HG03460 (cell line): ENCODE measurements around the gene COL6A3.
"Not testable (repeated sequence)": the region's sequence is repeated elsewhere in the genome, so short reads cannot be mapped to it uniquely, and the experiment has no call there.

Experiments used
- ATAC-seq: cut with Tn5 transposase; IDR thresholded peaks from one replicate; pipeline ENCODE4 v1.9.1; 2021; ENCODE audit not compliant: unreplicated experiment

Gene COL6A3

DNA sequence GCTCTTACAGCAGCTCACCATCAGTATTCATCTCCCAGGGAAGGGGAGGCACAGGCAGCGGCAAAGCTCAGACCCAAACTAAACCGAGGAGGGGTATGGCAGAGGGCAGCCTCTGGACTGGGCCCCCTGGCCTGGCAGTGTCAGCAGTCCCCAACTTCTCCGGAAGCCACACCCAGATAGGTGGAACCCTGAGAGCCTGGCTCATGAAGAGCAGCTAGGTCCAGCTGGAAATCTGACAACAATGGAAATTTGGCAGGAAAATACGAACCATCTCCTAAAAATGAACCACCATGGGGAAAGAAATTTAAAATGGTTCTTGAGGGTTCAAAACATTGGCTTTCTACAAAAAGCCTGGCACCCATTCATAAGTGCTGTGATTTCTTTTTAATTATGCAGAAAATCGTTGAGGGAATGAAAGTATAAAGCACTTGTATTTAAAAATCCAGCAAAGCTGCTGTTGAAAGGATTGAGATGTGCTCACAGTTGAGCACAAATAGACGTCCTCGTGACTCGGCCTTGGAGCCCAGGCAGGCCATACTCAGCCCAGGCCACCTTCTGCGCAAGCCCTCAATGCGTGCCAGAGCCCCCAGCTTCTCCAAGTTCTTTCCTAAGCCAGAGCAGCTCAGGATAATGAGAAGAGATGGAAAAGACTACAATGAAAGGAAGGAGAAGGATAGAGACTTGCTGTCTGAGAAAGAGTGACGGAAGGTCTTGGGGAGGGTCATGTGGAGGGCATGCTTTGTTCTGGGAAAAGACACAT lies 93.0 kb downstream of the COL6A3 start:
- ATAC-seq, result no peak

DNA sequence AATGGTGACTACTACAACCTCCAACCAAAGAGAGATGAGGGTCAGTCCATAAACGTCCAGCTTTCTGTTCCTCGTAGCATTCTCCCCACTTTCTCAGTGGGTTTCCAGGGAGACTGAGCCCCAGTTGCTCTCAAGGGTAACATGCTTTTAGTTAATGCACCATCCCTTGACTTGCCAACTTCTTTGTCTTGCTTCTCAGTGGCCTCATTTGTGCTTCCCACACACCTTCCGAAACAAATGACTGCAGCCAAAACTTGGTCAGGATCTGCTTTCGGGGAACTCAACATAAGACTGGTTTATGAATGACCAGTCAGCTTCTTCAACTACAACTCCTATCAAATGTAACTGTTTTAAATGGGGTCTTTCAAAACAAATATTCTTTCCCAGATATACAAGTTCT lies 94.1 kb downstream of the COL6A3 start:
- ATAC-seq, result no peak

- no peak for ATAC-seq
Measured at GRCh38 chr2:237319086-237319820, 94.7 kb downstream of the COL6A3 start.

DNA sequence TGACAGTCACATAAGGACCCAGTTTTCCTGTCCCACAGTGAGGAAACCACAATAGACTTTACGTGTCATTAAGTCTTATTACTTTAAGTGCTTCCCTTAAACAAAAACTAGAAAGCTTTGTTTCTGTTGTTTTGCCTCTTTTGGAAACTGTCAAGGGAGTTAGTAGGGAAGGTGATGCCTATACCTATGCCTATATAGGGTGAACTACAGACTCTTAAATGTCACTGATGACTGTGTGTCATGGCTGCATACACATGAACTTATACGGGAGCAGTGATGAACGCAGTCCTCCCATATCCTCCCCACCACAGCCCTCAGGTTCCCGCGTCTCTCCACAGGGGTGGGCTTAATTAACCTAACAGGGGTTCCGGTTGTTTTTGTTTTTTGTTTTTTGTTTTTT lies 97.6 kb downstream of the COL6A3 start:
- no peak for ATAC-seq

DNA sequence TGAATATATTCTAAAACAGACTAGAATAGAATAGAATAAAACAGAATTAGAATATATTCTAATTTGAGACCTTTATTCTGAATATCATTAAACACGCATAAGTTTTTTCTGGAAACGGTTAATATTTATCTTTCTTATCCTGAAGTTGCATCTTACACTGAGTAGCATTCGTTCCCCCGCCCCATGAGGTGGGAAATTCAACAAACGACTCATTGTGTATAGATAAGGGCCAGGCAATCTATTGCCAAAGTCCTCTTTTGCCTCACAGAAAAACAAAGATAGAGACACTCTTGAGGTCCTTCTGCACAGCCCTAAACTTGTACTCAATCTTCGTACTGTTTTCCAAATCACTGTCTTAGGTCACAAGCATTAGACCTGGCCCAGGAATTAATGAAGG lies 98.1 kb downstream of the COL6A3 start:
- ATAC-seq, result no peak

DNA sequence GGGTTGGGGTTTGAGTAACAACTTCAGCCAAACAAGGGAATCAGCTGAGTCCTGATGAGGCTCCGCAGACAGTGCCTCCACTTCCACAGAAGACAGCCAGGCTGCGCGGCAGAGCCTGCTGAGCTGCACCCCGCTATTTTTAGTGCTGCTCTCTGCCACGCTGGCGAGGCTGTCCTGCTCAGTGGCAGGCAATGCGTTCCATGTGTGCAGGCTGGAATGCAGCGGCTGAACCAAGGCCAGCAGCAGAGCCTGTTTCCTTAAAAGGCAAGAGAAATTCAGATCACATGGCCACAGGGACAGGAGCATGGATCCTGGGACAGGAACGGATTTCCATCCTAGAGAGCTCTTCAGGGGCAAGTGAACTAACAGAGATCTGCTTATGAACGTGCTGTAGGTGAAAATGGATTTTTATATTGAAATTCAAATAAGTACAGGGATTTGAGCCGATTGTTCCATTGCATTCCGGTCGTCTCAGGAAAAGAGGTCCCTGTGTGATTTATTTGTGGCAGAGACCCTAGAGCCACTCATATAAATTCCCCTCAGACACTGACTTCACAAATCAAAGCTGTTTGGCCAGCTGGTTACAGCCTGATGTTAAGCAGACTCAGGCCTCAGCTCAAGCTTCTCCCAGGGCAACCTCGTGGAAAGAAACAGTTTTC lies 98.7 kb downstream of the COL6A3 start:
- no peak for ATAC-seq

DNA sequence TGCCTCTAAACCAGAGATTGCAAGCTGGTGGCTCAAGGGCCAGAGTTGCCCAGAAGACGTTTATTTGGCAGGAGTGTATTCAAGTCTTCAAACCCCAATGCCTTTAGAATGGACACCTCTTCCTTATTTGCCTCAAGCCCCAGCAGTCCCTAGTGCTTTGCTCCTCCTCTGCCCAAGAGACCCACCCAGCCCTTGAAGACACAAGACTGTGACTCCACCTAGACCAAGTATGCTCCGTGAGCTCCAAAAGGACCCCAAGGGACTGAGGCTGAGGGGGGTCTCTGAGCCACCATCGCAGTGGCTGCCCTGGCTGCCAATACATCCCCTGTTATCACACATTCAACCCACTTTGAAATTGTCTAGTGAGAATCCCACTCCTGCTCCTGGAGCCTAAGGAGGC lies 99.3 kb downstream of the COL6A3 start:
- no peak for ATAC-seq

DNA sequence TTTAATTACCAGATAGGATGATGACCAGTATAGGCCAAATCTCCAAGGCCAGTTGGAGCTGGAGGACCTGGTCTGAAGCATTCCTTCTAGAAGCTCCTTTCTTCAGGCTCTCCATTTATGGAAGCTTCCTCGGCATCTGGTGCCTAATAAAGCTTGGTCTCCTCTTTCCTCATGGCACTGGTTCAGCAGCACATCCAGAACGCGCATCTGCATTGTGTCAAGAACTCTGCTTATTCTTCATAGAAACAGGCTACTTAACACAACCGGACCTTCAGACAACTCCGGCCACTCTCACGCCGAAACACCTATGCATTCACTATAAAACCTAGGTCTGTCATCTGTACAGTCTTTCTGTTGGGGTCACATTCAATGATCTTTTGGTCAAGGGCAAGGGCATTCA lies 99.8 kb downstream of the COL6A3 start:
- no peak for ATAC-seq

- no peak for ATAC-seq
Measured at GRCh38 chr2:237312021-237312755, 101.8 kb downstream of the COL6A3 start.

DNA sequence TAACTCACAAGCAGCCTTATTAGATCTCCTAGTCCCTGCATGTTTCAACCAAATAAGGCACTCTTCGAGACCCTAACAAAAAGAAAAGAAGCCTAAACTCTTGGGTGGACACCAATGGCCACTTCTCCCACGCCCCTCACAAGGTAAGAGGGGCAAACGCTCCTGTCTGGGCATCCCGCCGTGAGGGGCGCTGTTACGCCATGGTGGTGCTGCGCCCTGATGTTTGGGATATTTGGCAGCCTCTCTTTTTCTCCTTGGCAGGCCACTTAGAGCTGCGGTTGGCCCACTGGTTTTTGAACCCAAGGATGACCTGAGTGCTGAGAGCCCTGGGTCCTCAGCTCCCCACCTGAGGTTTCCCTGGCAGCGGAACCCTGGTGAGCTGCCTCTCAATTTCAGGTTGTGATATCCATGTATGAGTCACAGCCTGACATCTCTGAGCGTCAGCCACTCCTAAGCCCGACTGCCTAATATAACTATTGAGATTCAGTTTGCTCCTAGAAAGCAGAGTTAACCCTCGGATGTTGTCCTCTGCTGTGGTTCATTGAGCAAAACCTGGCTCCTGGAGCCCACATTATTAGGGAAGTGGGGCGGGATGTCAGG lies 103.3 kb downstream of the COL6A3 start:
- no peak for ATAC-seq

DNA sequence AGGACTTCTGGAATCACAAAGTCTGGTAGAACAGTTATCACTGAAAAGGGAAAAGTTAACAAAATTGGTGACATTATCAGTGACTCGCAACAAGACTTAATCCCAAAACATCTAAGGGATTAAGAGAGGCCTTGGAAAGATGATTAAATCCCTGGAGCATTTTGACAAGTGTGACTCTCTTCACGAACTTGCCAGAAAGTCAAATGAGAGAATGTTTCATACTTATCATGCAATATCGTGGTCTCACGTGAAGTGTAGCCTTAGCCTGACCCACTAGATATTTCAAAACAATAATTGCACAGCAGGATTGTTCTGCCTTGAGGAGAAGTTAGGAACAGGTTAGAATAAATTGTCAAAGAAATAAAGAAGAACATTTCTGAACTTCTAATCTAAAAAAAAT lies 104.5 kb downstream of the COL6A3 start:
- ATAC-seq, result no peak

- no peak for ATAC-seq
Measured at GRCh38 chr2:237309011-237309410, 105.0 kb downstream of the COL6A3 start.

DNA sequence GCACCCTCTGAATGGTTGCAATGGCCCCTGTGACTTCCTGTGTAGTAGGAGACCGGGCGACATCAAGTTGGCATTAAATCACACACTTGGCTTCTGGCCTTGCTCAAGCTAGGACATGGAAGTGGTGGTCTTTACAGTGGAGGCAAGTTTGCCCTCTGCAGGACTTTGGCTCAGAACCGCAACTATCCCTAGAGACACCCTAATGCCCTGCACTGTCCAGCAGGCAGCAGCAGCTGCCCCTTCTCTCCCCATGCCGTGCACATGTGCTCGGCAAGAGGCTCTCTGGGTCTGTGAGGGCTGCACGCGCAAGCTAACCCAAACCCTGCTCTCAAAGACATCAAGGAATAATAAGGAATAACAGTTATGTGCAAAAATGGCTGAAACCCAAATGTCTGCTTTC lies 106.5 kb downstream of the COL6A3 start:
- no peak for ATAC-seq

GRCh38 chr2:237306787-237307170 lies 107.2 kb downstream of the COL6A3 start:
- no peak for ATAC-seq

DNA sequence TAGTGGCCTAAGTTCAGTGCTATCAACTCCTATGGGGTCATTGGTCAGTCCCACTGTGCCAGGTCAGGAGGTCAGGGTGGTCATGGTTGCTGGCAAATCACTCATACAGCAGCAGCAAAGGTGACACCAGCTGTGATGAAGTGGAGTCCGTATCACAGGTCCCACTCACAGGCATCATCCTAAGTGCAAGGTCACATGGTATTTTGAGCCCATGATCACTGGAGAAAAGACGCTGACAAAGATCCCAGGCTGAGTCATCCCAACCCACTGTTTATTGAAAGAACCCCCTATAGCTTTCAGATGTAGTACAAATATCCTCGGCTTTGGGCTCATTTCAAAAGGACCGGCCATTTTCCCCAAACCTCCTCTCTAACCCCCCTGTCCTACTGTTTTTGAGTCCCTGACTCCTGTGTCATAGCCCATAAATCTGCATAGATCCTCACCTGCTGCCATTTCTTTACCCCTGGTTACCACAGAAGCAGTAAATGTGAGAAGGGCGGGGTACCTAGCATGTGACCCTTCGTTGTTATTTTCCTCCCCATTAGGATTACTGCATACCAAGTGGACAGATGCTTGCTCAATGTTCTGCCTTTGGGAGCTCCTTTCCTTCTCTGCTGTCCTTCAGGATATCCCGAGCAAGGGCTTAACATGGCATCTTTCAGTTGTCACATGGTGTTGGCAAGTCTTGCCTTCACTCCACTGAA lies 107.7 kb downstream of the COL6A3 start:
- ATAC-seq, result no peak

GRCh38 chr2:237305579-237305978 lies 108.4 kb downstream of the COL6A3 start:
- no peak for ATAC-seq

GRCh38 chr2:237304763-237305514 lies 109.0 kb downstream of the COL6A3 start:
- no peak for ATAC-seq

- not testable (repeated sequence) for ATAC-seq
Measured at GRCh38 chr2:237303244-237303643, 110.7 kb downstream of the COL6A3 start.

- no peak for ATAC-seq
Measured at GRCh38 chr2:237301595-237301994, 112.4 kb downstream of the COL6A3 start.

- no peak for ATAC-seq
Measured at GRCh38 chr2:237300739-237301138, 113.2 kb downstream of the COL6A3 start.
